Medulla oblongata (tissue), 1 donor: Measurements from ENCODE around the gene SLC4A9.
"Not testable (repeated sequence)": the region's sequence is repeated elsewhere in the genome, so short reads cannot be mapped to it uniquely, and the experiment has no call there.

Experiments
- DNase-seq: peaks from one replicate; pipeline ENCODE4 v3.0.0-alpha.2; 2015; ENCODE audit errors: extremely low spot score

The SLC4A9 gene

DNA sequence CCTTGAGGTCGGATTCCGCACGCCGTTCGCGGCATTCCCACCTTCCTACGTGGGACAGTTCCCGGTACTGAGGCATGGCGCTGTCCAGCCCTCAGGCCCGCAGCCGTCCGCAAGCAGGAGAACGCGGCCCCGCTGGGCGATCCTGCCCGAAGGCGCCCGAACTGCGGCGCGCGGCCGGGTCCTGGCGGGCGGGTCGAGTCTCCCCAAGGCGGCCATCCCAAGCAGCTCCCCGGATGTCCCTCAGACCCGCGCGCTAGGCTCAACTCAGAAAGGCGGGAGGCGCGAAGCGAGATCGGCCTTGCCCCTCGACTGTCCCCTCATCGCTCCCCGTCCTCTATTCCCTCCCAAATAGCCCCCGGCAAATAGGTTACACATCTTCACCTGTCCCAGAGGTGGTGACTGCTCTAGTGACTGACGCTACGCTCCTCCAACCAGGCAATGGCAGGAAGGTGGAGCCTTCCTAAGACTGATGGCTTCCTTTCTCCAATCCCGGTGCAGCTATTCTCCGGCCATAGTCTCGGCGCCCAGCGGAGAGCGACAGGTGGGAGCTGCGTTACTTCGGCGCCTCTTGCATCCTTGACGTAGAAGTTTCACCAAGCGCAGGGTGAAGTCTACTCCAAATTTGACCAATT, 40.9 kb downstream of the SLC4A9 start:
- peak; percentile 99 for DNase-seq

GRCh38 chr5:140401362-140402257, 41.6 kb downstream of the SLC4A9 start, which contains the start of gene ANKHD1:
ANKHD1 (plus strand) TSS chr5:140401833; CDS start chr5:140401968, 135 bp downstream.
- peak; percentile 100 for DNase-seq

DNA sequence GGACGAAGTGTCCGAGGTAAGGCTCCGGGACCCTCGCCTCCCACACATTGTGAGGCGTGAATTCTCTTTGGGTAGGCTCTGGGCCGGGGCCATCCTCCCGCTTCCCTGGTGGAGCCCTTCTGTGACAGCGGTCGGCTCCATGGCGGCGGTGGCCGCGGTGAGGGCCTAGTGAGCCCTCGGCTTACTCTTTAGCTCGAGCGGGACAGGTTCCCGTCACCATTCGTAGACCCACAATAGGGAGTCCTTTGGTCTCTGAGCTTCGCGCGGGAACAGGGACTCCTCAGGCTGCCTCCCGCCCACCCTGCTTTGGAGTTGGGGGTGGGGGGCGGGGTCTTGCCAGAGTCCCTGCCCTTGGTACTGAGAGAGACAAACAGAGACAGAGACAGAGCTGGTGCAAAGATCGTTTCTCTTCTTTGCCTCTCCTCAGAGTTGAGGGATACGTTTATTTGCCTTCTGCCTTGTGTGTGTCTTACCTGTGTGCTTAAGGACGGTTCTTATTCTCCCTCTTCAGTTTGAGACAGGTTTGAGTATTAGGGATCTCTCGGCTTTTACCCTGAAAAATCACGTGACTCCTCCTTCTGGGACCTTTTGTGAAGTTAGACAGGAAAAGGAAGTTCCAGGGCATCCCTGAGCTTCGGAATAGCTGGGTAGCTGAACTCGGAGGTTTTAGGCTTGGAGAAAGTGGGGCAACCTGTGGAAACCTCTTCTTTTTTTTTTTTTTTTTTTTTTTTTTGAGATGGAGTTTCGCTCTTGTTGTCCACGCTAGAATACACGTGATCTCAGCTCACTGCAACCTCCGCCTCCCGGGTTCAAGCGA, 42.5 kb downstream of the SLC4A9 start:
- peak; percentile 46 for DNase-seq

DNA sequence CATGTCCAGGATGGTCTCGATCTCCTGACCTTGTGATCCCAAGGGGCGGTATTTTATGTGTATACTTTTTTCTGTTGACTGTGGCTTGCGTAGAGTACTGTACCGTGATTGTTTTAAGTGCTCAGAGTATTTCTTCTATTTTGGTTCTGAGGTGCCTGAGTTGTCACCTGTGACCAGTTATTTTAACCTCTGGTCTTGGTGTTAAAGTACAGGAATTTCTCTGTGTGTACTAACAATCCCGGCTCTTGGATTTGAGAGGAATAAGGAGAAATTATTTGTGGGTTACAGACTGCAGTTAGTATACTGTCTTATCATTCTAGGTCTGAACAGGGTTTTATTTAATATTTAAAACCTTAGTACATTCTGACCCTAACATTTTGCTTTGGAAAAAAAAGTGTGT, 43.6 kb downstream of the SLC4A9 start:
- DNase-seq = no peak

- no peak for DNase-seq
Observed at GRCh38 chr5:140408750-140409241, 48.8 kb downstream of the SLC4A9 start.

DNA sequence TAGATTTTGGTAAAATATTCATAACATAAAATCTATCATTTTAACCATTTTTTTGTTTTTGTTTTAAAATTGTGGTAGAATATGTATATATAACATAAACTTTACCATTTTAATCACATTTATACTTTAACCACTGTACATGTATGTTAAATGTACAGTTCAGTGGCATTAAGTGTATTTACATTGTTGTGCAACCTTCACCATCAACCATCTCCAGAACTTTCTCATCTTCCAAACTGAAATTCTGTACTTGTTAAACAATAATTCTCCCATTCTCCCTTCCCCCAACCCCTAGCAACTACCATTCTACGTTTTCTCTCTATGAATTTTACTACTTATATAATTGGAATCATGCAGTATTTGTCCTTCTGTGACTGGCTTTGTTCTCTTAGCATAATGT, 53.2 kb downstream of the SLC4A9 start:
- DNase-seq = no peak

- no peak for DNase-seq
Observed at GRCh38 chr5:140417235-140417634, 57.2 kb downstream of the SLC4A9 start.

- no peak for DNase-seq
Observed at GRCh38 chr5:140418862-140419520, 59.0 kb downstream of the SLC4A9 start.

DNA sequence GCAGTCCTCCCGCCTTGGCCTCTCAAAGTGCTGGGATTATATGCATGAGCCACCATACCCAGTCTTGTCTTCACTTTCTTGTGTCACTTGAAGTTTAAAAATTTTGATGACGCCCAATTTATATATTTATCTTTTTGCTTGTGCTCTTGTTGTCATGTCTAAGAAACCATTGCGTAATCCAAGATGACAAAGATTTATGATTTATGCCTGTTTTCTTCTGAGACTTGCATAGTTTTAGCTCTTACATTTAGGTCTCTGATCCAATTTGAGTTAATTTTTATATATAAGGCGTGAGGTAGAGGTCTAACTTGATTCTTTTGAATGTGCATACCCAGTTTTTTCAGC, 60.2 kb downstream of the SLC4A9 start:
- no peak for DNase-seq

- no peak for DNase-seq
Observed at GRCh38 chr5:140420665-140421361, 60.8 kb downstream of the SLC4A9 start.

GRCh38 chr5:140421375-140421774, 61.4 kb downstream of the SLC4A9 start:
- DNase-seq = not testable (repeated sequence)

DNA sequence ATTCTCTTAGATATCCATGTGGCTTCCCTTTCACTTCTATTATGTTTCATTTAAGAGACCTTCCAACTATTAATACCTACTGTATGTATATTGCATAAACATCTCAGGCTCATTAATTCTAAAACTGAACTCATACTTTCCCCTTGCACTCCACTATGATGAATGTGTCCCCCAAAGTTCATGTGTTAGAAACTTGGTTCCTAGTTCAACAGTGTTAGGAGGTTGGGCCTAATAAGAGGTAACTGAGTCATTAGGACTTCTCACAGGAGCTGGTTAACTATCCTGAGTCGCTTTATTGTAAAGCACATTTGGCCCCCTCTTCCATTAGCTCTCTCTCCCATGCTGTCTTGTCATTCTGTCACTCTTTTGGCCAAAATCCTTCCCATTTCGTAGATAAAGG, 63.6 kb downstream of the SLC4A9 start:
- DNase-seq = no peak

GRCh38 chr5:140424135-140424534, 64.1 kb downstream of the SLC4A9 start:
- DNase-seq = no peak
